Neural progenitor cell (in vitro differentiated cells): ENCODE measurements around the gene DDX24.
A peak's percentile ranks its signal among the peaks of the same experiment; 100 is the strongest.

Source experiments
- EZH2phosphoT487 ChIP-seq: fragments of 200-600 bp; sonication (generic); IDR thresholded peaks from 2 replicates; pipeline ENCODE4 v1.6.1; 2017; ENCODE audit warnings: antibody characterized with exemption
- TF ChIP-seq, protein P1 (sequence below): fragments of 200-600 bp; sonication (generic); IDR thresholded peaks from 2 replicates; pipeline ENCODE4 v1.5.1; 2017; ENCODE audit warnings: antibody characterized with exemption, mild to moderate bottlenecking

DNA sequence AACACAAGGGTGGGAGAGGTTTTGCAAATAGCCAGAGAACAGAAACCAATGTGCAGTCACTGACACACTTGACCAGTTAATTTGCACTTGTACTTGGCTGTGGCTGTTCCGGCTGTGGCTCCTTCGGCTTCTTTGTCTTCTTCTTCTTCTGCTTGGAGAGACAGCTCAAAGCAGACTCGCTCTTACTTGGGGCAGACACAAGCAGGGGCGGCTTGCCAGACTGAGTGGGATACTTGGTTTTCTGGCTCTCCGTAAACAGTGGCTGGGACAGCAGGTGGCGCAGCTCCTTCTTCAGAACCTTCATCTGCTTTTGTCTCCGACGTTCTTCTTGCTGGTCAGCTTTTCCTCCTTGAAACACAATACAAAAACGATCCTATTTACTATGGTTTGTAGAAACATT is 29.9 kb downstream of the DDX24 start:
- TF ChIP-seq, protein P1, sequence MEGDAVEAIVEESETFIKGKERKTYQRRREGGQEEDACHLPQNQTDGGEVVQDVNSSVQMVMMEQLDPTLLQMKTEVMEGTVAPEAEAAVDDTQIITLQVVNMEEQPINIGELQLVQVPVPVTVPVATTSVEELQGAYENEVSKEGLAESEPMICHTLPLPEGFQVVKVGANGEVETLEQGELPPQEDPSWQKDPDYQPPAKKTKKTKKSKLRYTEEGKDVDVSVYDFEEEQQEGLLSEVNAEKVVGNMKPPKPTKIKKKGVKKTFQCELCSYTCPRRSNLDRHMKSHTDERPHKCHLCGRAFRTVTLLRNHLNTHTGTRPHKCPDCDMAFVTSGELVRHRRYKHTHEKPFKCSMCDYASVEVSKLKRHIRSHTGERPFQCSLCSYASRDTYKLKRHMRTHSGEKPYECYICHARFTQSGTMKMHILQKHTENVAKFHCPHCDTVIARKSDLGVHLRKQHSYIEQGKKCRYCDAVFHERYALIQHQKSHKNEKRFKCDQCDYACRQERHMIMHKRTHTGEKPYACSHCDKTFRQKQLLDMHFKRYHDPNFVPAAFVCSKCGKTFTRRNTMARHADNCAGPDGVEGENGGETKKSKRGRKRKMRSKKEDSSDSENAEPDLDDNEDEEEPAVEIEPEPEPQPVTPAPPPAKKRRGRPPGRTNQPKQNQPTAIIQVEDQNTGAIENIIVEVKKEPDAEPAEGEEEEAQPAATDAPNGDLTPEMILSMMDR = peak; percentile 53
- no peak for TF ChIP-seq EZH2phosphoT487
